Measurements from ENCODE around the gene ADSL.

Gene ADSL

GRCh38 chr22:40428796-40429195 is 82.5 kb downstream of the ADSL start:
- Histone ChIP-seq H3K9me3 (ENCODE audit: control insufficient read depth, insufficient read depth, low read length) (no peaks in the 10 kb centered on the region), H3K36me3 (ENCODE audit: control insufficient read depth, insufficient read depth, low read length) (peaks cover 54% of the 10 kb centered on the region), H3K4me1 (ENCODE audit: control insufficient read depth, insufficient read depth, low read length) (no peaks in the 10 kb centered on the region), H3K9ac (ENCODE audit: low read depth, low read length) (no peak overlapping the region), H3K27me3 (ENCODE audit: control insufficient read depth, insufficient read depth, low read length) (no peaks in the 10 kb centered on the region), H3K27ac (ENCODE audit: low read depth, low read length) (no peak overlapping the region), H3K4me3 (ENCODE audit: low read depth, low read length) (no peak overlapping the region)

- peaks cover 50% of the 10 kb centered on the region for H3K36me3 ChIP-seq (ENCODE audit: control insufficient read depth, insufficient read depth, low read length)
- no peaks in the 10 kb centered on the region for H3K9me3 ChIP-seq (ENCODE audit: control insufficient read depth, insufficient read depth, low read length)
- no peak overlapping the region for H3K9ac ChIP-seq (ENCODE audit: low read depth, low read length)
- no peak overlapping the region for H3K27ac ChIP-seq (ENCODE audit: low read depth, low read length)
- H3K27me3 ChIP-seq (ENCODE audit: control insufficient read depth, insufficient read depth, low read length): no peaks in the 10 kb centered on the region
- H3K4me3 ChIP-seq (ENCODE audit: low read depth, low read length): no peak overlapping the region
- H3K4me1 ChIP-seq (ENCODE audit: control insufficient read depth, insufficient read depth, low read length): no peaks in the 10 kb centered on the region
Observed at GRCh38 chr22:40429481-40429880, 83.2 kb downstream of the ADSL start.

- H3K36me3 ChIP-seq (ENCODE audit: control insufficient read depth, insufficient read depth, low read length): peaks cover 40% of the 10 kb centered on the region
- H3K4me1 ChIP-seq (ENCODE audit: control insufficient read depth, insufficient read depth, low read length): no peaks in the 10 kb centered on the region
Observed at GRCh38 chr22:40430991-40431390, 84.7 kb downstream of the ADSL start.

GRCh38 chr22:40432157-40432556 is 85.9 kb downstream of the ADSL start:
- H3K4me1 ChIP-seq (ENCODE audit: control insufficient read depth, insufficient read depth, low read length): peaks cover 2% of the 10 kb centered on the region; the same call in 1 of the 2 replicates
- no peaks in the 10 kb centered on the region for H3K9me3 ChIP-seq (ENCODE audit: control insufficient read depth, insufficient read depth, low read length)
- no peak overlapping the region for H3K27ac ChIP-seq (ENCODE audit: low read depth, low read length)
- no peak overlapping the region for H3K4me3 ChIP-seq (ENCODE audit: low read depth, low read length)
- peaks cover 33% of the 10 kb centered on the region for H3K36me3 ChIP-seq (ENCODE audit: control insufficient read depth, insufficient read depth, low read length)
- no peak overlapping the region for H3K9ac ChIP-seq (ENCODE audit: low read depth, low read length)
- no peaks in the 10 kb centered on the region for H3K27me3 ChIP-seq (ENCODE audit: control insufficient read depth, insufficient read depth, low read length)

More at GRCh38 chr22:40430991-40431390, 84.7 kb downstream of the ADSL start:
- H3K27me3 ChIP-seq (ENCODE audit: control insufficient read depth, insufficient read depth, low read length): no peaks in the 10 kb centered on the region
- no peak overlapping the region for H3K27ac ChIP-seq (ENCODE audit: low read depth, low read length)
- no peak overlapping the region for H3K9ac ChIP-seq (ENCODE audit: low read depth, low read length)
- H3K4me3 ChIP-seq (ENCODE audit: low read depth, low read length): no peak overlapping the region
- H3K9me3 ChIP-seq (ENCODE audit: control insufficient read depth, insufficient read depth, low read length): no peaks in the 10 kb centered on the region

GRCh38 chr22:40432625-40433024 is 86.3 kb downstream of the ADSL start:
- Histone ChIP-seq H3K4me1 (ENCODE audit: control insufficient read depth, insufficient read depth, low read length) (peaks cover 4% of the 10 kb centered on the region; the same call in 1 of the 2 replicates), H3K9me3 (ENCODE audit: control insufficient read depth, insufficient read depth, low read length) (no peaks in the 10 kb centered on the region)

GRCh38 chr22:40433416-40434090 is 87.3 kb downstream of the ADSL start:
- Histone ChIP-seq H3K27me3 (ENCODE audit: control insufficient read depth, insufficient read depth, low read length) (no peaks in the 10 kb centered on the region), H3K9me3 (ENCODE audit: control insufficient read depth, insufficient read depth, low read length) (no peaks in the 10 kb centered on the region), H3K36me3 (ENCODE audit: control insufficient read depth, insufficient read depth, low read length) (peaks cover 22% of the 10 kb centered on the region), H3K27ac (ENCODE audit: low read depth, low read length) (no peak overlapping the region), H3K4me3 (ENCODE audit: low read depth, low read length) (no peak overlapping the region), H3K9ac (ENCODE audit: low read depth, low read length) (no peak overlapping the region), H3K4me1 (ENCODE audit: control insufficient read depth, insufficient read depth, low read length) (peaks cover 4% of the 10 kb centered on the region; the same call in 1 of the 2 replicates)

More at GRCh38 chr22:40432625-40433024, 86.3 kb downstream of the ADSL start:
- Histone ChIP-seq H3K27me3 (ENCODE audit: control insufficient read depth, insufficient read depth, low read length) (no peaks in the 10 kb centered on the region), H3K36me3 (ENCODE audit: control insufficient read depth, insufficient read depth, low read length) (peaks cover 28% of the 10 kb centered on the region), H3K4me3 (ENCODE audit: low read depth, low read length) (no peak overlapping the region), H3K27ac (ENCODE audit: low read depth, low read length) (no peak overlapping the region), H3K9ac (ENCODE audit: low read depth, low read length) (no peak overlapping the region)

GRCh38 chr22:40434106-40434505 is 87.8 kb downstream of the ADSL start:
- no peak overlapping the region for H3K4me3 ChIP-seq (ENCODE audit: low read depth, low read length)
- peaks cover 19% of the 10 kb centered on the region for H3K36me3 ChIP-seq (ENCODE audit: control insufficient read depth, insufficient read depth, low read length)
- peaks cover 4% of the 10 kb centered on the region; the same call in 1 of the 2 replicates for H3K4me1 ChIP-seq (ENCODE audit: control insufficient read depth, insufficient read depth, low read length)
- H3K27ac ChIP-seq (ENCODE audit: low read depth, low read length): no peak overlapping the region
- H3K9me3 ChIP-seq (ENCODE audit: control insufficient read depth, insufficient read depth, low read length): no peaks in the 10 kb centered on the region
- H3K27me3 ChIP-seq (ENCODE audit: control insufficient read depth, insufficient read depth, low read length): no peaks in the 10 kb centered on the region
- no peak overlapping the region for H3K9ac ChIP-seq (ENCODE audit: low read depth, low read length)

- Histone ChIP-seq H3K27ac (ENCODE audit: low read depth, low read length) (no peak overlapping the region), H3K9ac (ENCODE audit: low read depth, low read length) (no peak overlapping the region), H3K4me3 (ENCODE audit: low read depth, low read length) (no peak overlapping the region), H3K4me1 (ENCODE audit: control insufficient read depth, insufficient read depth, low read length) (peaks cover 4% of the 10 kb centered on the region; the same call in 1 of the 2 replicates), H3K27me3 (ENCODE audit: control insufficient read depth, insufficient read depth, low read length) (no peaks in the 10 kb centered on the region), H3K9me3 (ENCODE audit: control insufficient read depth, insufficient read depth, low read length) (no peaks in the 10 kb centered on the region), H3K36me3 (ENCODE audit: control insufficient read depth, insufficient read depth, low read length) (peaks cover 13% of the 10 kb centered on the region)
Observed at GRCh38 chr22:40434745-40435144, 88.4 kb downstream of the ADSL start.

GRCh38 chr22:40436505-40437431 is 90.5 kb downstream of the ADSL start:
- Histone ChIP-seq H3K4me3 (ENCODE audit: low read depth, low read length) (no peak overlapping the region), H3K9me3 (ENCODE audit: control insufficient read depth, insufficient read depth, low read length) (no peaks in the 10 kb centered on the region), H3K36me3 (ENCODE audit: control insufficient read depth, insufficient read depth, low read length) (0 out of 2 replicates have a peak, but pooled peaks cover 4% of the 10 kb centered on the region), H3K27ac (ENCODE audit: low read depth, low read length) (no peak overlapping the region), H3K4me1 (ENCODE audit: control insufficient read depth, insufficient read depth, low read length) (peaks cover 4% of the 10 kb centered on the region; the same call in 1 of the 2 replicates), H3K27me3 (ENCODE audit: control insufficient read depth, insufficient read depth, low read length) (no peaks in the 10 kb centered on the region), H3K9ac (ENCODE audit: low read depth, low read length) (no peak overlapping the region)

Measured in HUES48 (cell line).